HG03558 (cell line): ENCODE results near the gene STAC2.
"Not testable (repeated sequence)": the region's sequence is repeated elsewhere in the genome, so short reads cannot be mapped to it uniquely, and the experiment has no call there.

Experiments
- ATAC-seq: cut with Tn5 transposase; IDR thresholded peaks from one replicate; pipeline ENCODE4 v1.9.1; 2021; ENCODE audit warnings: moderate number of reproducible peaks; ENCODE audit not compliant: unreplicated experiment; ENCODE audit errors: extremely low read depth

Gene STAC2

GRCh38 chr17:39193346-39193745 lies 32.4 kb downstream of the STAC2 start:
- ATAC-seq: no peak

- no peak for ATAC-seq
These were observed 32.8 kb downstream of the STAC2 start for GRCh38 chr17:39192901-39193300.

- no peak for ATAC-seq
These were observed 33.8 kb downstream of the STAC2 start for GRCh38 chr17:39191750-39192510.

GRCh38 chr17:39187152-39187830 lies 38.5 kb downstream of the STAC2 start:
- no peak for ATAC-seq

GRCh38 chr17:39186481-39187002 lies 39.2 kb downstream of the STAC2 start:
- no peak for ATAC-seq

GRCh38 chr17:39183720-39184119 lies 42.0 kb downstream of the STAC2 start:
- ATAC-seq: no peak

GRCh38 chr17:39183045-39183444 lies 42.7 kb downstream of the STAC2 start:
- no peak for ATAC-seq

- ATAC-seq: no peak
These were observed 44.4 kb downstream of the STAC2 start for GRCh38 chr17:39181303-39181702.

- ATAC-seq: no peak
These were observed 47.2 kb downstream of the STAC2 start for GRCh38 chr17:39178536-39178935.

- no peak for ATAC-seq
These were observed 48.5 kb downstream of the STAC2 start for GRCh38 chr17:39177256-39177655.

GRCh38 chr17:39175695-39176093 lies 50.1 kb downstream of the STAC2 start:
- no peak for ATAC-seq

GRCh38 chr17:39174920-39175694 lies 50.6 kb downstream of the STAC2 start:
- ATAC-seq: no peak

GRCh38 chr17:39173526-39174274 lies 52.0 kb downstream of the STAC2 start:
- ATAC-seq: no peak

- ATAC-seq: no peak
These were observed 52.7 kb downstream of the STAC2 start for GRCh38 chr17:39173080-39173479.

- ATAC-seq: no peak
These were observed 53.8 kb downstream of the STAC2 start for GRCh38 chr17:39171933-39172332.

GRCh38 chr17:39170558-39170957 lies 55.2 kb downstream of the STAC2 start:
- ATAC-seq: no peak

GRCh38 chr17:39170109-39170508 lies 55.6 kb downstream of the STAC2 start:
- no peak for ATAC-seq

- ATAC-seq: no peak
These were observed 56.2 kb downstream of the STAC2 start for GRCh38 chr17:39169518-39169917.

- ATAC-seq: no peak
These were observed 56.6 kb downstream of the STAC2 start for GRCh38 chr17:39169101-39169500.

GRCh38 chr17:39168503-39168902 lies 57.2 kb downstream of the STAC2 start:
- ATAC-seq: not testable (repeated sequence)
